Progenitor cell of endocrine pancreas (in vitro differentiated cells): Measurements from ENCODE around the gene DAZAP1. TPM values are rescaled to one million over a fixed set of nuclear protein-coding genes. Genes with fewer than 3 reads are reported as not detected.

Experiments used
- DNase-seq: peaks from one replicate; pipeline ENCODE4 v3.0.0; 2021; ENCODE audit warnings: low spot score; ENCODE audit not compliant: unreplicated experiment
- H3K27ac Mint-ChIP-seq: 2 replicates; pipeline ENCODE4 v1.8.0; 2021; ENCODE audit warnings: mild to moderate bottlenecking, moderate library complexity, mixed read lengths
- H3K27me3 Mint-ChIP-seq: 2 replicates; pipeline ENCODE4 v1.8.0; 2021; ENCODE audit warnings: mixed read lengths
- H3K36me3 Mint-ChIP-seq: 2 replicates; pipeline ENCODE4 v1.8.0; 2022; ENCODE audit warnings: mixed read lengths; ENCODE audit not compliant: insufficient read depth
- H3K4me1 Mint-ChIP-seq: 2 replicates; pipeline ENCODE4 v1.8.0; 2021; ENCODE audit warnings: low read depth, mixed read lengths
- H3K4me3 Mint-ChIP-seq: 2 replicates; pipeline ENCODE4 v1.8.0; 2021; ENCODE audit warnings: low read depth, mild to moderate bottlenecking, moderate library complexity, mixed read lengths
- H3K9me3 Mint-ChIP-seq: 2 replicates; pipeline ENCODE4 v1.8.0; 2021; ENCODE audit warnings: low read depth, mixed read lengths
- CTCF ChIP-seq: fragments of 200-600 bp; sonication (generic); IDR thresholded peaks from one replicate; pipeline ENCODE4 v1.5.0; 2021; ENCODE audit warnings: antibody characterized with exemption, mild to moderate bottlenecking; ENCODE audit not compliant: unreplicated experiment
- total RNA-seq: library from RNA; stranded (reverse); gene quantifications from 2 replicates; pipeline ENCODE4 v1.2.1, GENCODE V29; 2021

Gene DAZAP1
- total RNA-seq, 1 donor from 2014 or later, result 131 TPM

- no peak for TF ChIP-seq CTCF
- Mint-ChIP-seq H3K36me3 (peaks cover 20% of the 10 kb centered on the region), H3K4me1 (no peaks in the 10 kb centered on the region), H3K27me3 (no peaks in the 10 kb centered on the region), H3K4me3 (no peak overlapping the region), H3K27ac (no peak overlapping the region), H3K9me3 (no peaks in the 10 kb centered on the region)
- DNase-seq, result no peak
Observed at GRCh38 chr19:1362387-1363257, 44.8 kb upstream of the DAZAP1 start.

- Mint-ChIP-seq H3K4me1 (no peaks in the 10 kb centered on the region), H3K27ac (no peak overlapping the region), H3K9me3 (no peaks in the 10 kb centered on the region), H3K27me3 (no peaks in the 10 kb centered on the region), H3K36me3 (peaks cover 18% of the 10 kb centered on the region), H3K4me3 (no peak overlapping the region)
- TF ChIP-seq CTCF, result no peak
- DNase-seq, result no peak
Observed at GRCh38 chr19:1363599-1363998, 43.8 kb upstream of the DAZAP1 start.

GRCh38 chr19:1364070-1364704 lies 43.2 kb upstream of the DAZAP1 start:
- Mint-ChIP-seq H3K36me3 (peaks cover 18% of the 10 kb centered on the region), H3K27me3 (no peaks in the 10 kb centered on the region), H3K27ac (no peak overlapping the region), H3K4me3 (no peak overlapping the region), H3K9me3 (no peaks in the 10 kb centered on the region), H3K4me1 (no peaks in the 10 kb centered on the region)
- DNase-seq, result no peak
- peak; percentile 44 for TF ChIP-seq CTCF

GRCh38 chr19:1365319-1366269 lies 41.8 kb upstream of the DAZAP1 start:
- H3K27ac Mint-ChIP-seq, result no peak overlapping the region
- no peaks in the 10 kb centered on the region for H3K4me1 Mint-ChIP-seq
- DNase-seq, result no peak
- no peaks in the 10 kb centered on the region for H3K27me3 Mint-ChIP-seq
- H3K36me3 Mint-ChIP-seq, result peaks cover 19% of the 10 kb centered on the region
- H3K9me3 Mint-ChIP-seq, result no peaks in the 10 kb centered on the region
- no peak for TF ChIP-seq CTCF
- no peak overlapping the region for H3K4me3 Mint-ChIP-seq

GRCh38 chr19:1366296-1366695 lies 41.1 kb upstream of the DAZAP1 start:
- H3K27me3 Mint-ChIP-seq, result no peaks in the 10 kb centered on the region
- no peak overlapping the region for H3K4me3 Mint-ChIP-seq
- H3K36me3 Mint-ChIP-seq, result peaks cover 19% of the 10 kb centered on the region

More at GRCh38 chr19:1366296-1366695, 41.1 kb upstream of the DAZAP1 start:
- Mint-ChIP-seq H3K4me1 (no peaks in the 10 kb centered on the region), H3K27ac (no peak overlapping the region), H3K9me3 (no peaks in the 10 kb centered on the region)
- no peak for DNase-seq
- no peak for TF ChIP-seq CTCF
